Thoracic aorta (tissue), 2 donors: ENCODE results near the gene FYCO1. TPM values are rescaled to one million over a fixed set of nuclear protein-coding genes. Genes with fewer than 3 reads are reported as not detected.

Source experiments
- ATAC-seq: fragments of 150-250 bp; one replicate; pipeline ENCODE4 v1.8.0; 2017; ENCODE audit warnings: low read depth; ENCODE audit not compliant: insufficient number of reproducible peaks, low FRiP score
- DNase-seq: peaks from one replicate; pipeline ENCODE4 v3.0.0-alpha.2; 2020; ENCODE audit warnings: low spot score
- H3K27ac ChIP-seq, 2 donors: fragments of 200-600 bp; sonication (generic); 1 replicate in 1 of 2; 2 replicates in 1 of 2; pipeline ENCODE4 v1.5.1; 2016; ENCODE audit warnings: mild to moderate bottlenecking in 2 of 2, moderate library complexity in 2 of 2
- H3K27me3 ChIP-seq: fragments of 200-600 bp; sonication (generic); replicated peaks from 2 replicates; pipeline ENCODE4 v1.6.0; 2016; ENCODE audit warnings: mild to moderate bottlenecking; ENCODE audit not compliant: insufficient read depth
- H3K36me3 ChIP-seq: fragments of 200-600 bp; sonication (generic); one replicate; pipeline ENCODE4 v1.5.1; 2016
- H3K4me1 ChIP-seq, 2 donors: fragments of 200-600 bp; sonication (generic); 1 replicate in 1 of 2; 2 replicates in 1 of 2; pipeline versions ENCODE4 v1.5.1 to v1.6.0; 2016; ENCODE audit warnings: low read depth in 2 of 2, mild to moderate bottlenecking in 1 of 2; ENCODE audit not compliant: control insufficient read depth in 1 of 2
- H3K4me3 ChIP-seq: fragments of 200-600 bp; sonication (generic); 2 replicates; pipeline ENCODE4 v1.5.1; 2016; ENCODE audit warnings: mild to moderate bottlenecking
- H3K9me3 ChIP-seq: fragments of 200-600 bp; sonication (generic); 2 replicates; pipeline ENCODE4 v1.5.1; 2016
- total RNA-seq, 2 donors: library from RNA; depleted of rRNA; stranded (reverse); fragments of >200 nt; gene quantifications; one replicate each; pipeline versions ENCODE4 v1.1.0 to v1.2.3, GENCODE V29; 2016
- TF ChIP-seq, protein P1 (sequence below): fragments of 200-600 bp; sonication (generic); IDR thresholded peaks from one replicate; pipeline ENCODE4 v1.5.1; 2019; ENCODE audit warnings: antibody characterized with exemption

The FYCO1 gene
- total RNA-seq, 2 donors from 2014 or later, result 70.4 to 86.1 TPM

DNA sequence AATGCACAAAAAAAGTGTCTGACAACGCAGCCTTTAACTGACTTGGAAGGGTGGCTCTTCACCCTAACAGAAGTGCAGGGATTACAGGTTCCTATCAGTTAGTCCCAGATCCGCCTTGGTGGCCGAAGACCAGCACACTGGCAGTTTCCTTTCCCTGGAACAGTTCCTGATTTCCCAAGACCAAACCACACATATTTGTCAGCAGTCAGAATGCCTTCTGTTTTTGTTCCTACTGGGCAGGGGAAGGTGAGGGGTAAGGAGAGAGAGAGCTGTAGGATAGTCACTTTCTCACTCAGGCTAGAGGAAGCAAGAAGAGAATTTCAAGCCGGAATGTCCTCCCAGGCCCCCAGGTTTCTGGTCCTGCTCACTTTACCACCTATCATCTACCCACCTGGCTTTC, 43.2 kb downstream of the FYCO1 start:
- H3K27me3 ChIP-seq, result no peaks in the 10 kb centered on the region
- no peak for DNase-seq
- TF ChIP-seq, protein P1, sequence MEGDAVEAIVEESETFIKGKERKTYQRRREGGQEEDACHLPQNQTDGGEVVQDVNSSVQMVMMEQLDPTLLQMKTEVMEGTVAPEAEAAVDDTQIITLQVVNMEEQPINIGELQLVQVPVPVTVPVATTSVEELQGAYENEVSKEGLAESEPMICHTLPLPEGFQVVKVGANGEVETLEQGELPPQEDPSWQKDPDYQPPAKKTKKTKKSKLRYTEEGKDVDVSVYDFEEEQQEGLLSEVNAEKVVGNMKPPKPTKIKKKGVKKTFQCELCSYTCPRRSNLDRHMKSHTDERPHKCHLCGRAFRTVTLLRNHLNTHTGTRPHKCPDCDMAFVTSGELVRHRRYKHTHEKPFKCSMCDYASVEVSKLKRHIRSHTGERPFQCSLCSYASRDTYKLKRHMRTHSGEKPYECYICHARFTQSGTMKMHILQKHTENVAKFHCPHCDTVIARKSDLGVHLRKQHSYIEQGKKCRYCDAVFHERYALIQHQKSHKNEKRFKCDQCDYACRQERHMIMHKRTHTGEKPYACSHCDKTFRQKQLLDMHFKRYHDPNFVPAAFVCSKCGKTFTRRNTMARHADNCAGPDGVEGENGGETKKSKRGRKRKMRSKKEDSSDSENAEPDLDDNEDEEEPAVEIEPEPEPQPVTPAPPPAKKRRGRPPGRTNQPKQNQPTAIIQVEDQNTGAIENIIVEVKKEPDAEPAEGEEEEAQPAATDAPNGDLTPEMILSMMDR, result no peak
- no peak for ATAC-seq
- H3K27ac ChIP-seq, result peak overlapping the region in 1 of 2 donors; percentile 26
- no peaks in the 10 kb centered on the region for H3K9me3 ChIP-seq
- H3K4me1 ChIP-seq, result peaks cover 4 to 33% of the 10 kb centered on the region in 2 donors
- no peak overlapping the region for H3K4me3 ChIP-seq
- H3K36me3 ChIP-seq, result peaks cover 54% of the 10 kb centered on the region

DNA sequence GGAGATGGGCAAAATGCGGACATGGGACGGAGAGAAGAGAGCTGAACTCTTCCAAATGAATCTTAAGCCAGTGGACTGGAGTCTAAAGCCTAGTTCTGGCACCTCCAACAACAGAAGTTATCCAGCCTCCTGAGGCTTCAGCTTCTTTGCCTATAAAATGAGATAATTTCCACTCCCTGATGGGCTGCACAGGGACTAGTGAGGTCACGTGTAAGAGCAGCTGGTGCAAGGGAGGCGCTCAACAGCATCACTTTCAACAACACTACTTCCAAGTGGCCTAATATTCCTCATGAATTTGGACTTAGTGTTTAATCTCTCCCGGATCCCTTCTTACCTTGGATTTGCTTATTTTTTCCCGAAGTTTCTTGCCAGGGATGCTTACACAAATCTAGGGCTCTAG, 43.7 kb downstream of the FYCO1 start:
- ATAC-seq (no peak), DNase-seq (no peak)
- no peaks in the 10 kb centered on the region for H3K9me3 ChIP-seq
- peaks cover 54% of the 10 kb centered on the region for H3K36me3 ChIP-seq
- no peaks in the 10 kb centered on the region for H3K27me3 ChIP-seq
- no peak overlapping the region for H3K4me3 ChIP-seq
- peaks cover 4 to 33% of the 10 kb centered on the region in 2 donors for H3K4me1 ChIP-seq
- TF ChIP-seq, protein P1, result no peak
- H3K27ac ChIP-seq, result peak overlapping the region in 1 of 2 donors; percentile 33

DNA sequence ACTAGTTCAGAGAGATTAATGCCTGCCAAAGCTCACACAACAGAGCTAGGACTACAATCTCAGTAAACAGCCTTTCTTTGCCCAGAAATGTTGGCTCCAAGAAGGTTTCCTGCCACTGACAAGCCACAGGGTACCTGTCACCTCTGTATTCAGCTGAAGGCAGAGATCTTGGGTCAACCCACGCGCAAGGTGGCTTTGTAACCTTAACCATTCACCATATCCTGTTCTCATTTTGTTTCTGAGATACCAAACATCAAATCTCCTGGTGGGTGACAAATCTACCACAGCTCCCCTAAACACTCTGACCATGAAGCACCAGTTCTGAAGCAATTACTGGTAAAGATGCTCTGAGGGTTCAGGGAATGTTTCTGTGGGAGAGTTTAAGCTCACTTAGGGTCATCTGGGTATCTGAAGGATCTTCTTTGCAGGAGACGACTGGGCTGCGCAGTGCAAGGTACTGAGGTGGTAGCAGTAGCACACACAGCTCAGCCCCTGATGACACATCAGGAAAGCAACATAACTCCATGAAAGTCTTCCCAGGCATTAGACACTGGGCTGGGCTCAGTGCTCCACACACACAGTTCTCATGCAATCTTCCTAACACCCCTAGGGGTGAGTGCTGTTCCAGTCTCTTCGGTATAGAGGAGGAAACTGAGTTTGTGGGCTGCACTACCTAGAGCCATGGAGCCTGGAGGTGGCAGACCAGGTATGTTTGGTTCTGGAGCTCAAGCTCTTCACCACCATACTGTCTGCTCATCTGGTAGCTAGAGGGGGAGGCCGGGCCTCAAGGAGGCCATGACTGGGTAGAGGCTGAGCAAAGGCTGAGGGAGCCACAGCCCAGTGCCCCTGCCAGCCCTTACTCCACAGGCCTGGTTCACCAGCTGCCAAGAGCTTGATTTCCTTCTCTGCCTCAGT, 44.7 kb downstream of the FYCO1 start:
- Histone ChIP-seq H3K27me3 (no peaks in the 10 kb centered on the region), H3K27ac (peak overlapping the region; percentile 19 to 63), H3K36me3 (peaks cover 56% of the 10 kb centered on the region), H3K9me3 (no peaks in the 10 kb centered on the region), H3K4me3 (no peak overlapping the region), H3K4me1 (peaks cover 4 to 33% of the 10 kb centered on the region in 2 donors)
- TF ChIP-seq, protein P1, result no peak
- DNase-seq (no peak), ATAC-seq (no peak)

DNA sequence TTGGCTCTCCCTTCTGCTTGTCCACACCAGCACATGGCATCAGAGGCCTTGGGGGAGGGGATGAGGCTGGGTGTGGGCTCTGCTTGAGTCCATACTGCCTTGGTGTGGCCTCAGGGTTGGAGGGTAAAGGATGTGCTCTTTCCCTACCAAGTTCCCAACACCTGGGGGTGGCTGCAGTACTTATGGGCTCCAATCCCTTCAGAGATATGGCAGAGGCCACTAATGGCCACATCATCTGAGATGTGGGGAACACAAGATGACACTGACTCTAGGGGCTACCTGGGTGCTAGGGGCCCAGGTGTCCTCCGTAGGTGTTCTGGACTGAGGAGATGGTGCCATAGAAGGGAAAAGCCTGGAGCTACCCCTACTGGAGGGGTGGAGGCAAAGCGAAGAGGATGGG, 45.5 kb downstream of the FYCO1 start:
- Histone ChIP-seq H3K27me3 (no peaks in the 10 kb centered on the region), H3K36me3 (peaks cover 48% of the 10 kb centered on the region), H3K4me3 (no peak overlapping the region), H3K27ac (peak overlapping the region; percentile 19 to 63), H3K4me1 (peaks cover 4 to 33% of the 10 kb centered on the region in 2 donors), H3K9me3 (no peaks in the 10 kb centered on the region)
- TF ChIP-seq, protein P1, result no peak
- ATAC-seq, result no peak
- no peak for DNase-seq

DNA sequence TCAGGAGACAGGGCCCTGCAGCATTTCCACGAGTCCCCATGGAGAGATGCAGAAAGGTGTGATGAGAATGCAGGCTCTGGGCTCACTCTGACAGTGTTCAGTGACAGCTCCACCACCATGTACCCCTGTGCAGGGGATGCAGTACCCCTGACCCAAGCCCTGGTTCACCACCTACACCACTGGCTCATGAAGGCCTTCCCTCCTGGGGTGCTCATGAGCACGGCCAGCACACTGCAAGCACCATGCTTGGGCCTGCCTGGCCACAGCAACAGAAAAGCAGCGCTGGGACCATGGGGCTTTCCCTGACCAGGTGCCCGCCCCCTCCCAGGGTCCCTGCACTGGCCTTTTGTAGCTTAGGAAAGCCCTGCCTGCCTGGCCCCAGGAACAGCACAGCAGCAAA, 46.2 kb downstream of the FYCO1 start:
- ATAC-seq, result no peak

More for the DNA sequence above, 46.2 kb downstream of the FYCO1 start:
- Histone ChIP-seq H3K9me3 (no peaks in the 10 kb centered on the region), H3K36me3 (peaks cover 41% of the 10 kb centered on the region), H3K27ac (peak overlapping the region in 1 of 2 donors; percentile 63), H3K4me3 (no peak overlapping the region), H3K27me3 (no peaks in the 10 kb centered on the region), H3K4me1 (peaks cover 4 to 33% of the 10 kb centered on the region in 2 donors)
- TF ChIP-seq, protein P1, result no peak
- no peak for DNase-seq
